MM.1S (cell line): ENCODE data around the gene MYO1G.

Source experiments
- DNase-seq: peaks from one replicate; pipeline ENCODE4 v3.0.0-alpha.2; 2015
- H2AFZ ChIP-seq: fragments of 300-600 bp; sonication (generic); 2 replicates; pipeline ENCODE4 v1.6.0; 2016; ENCODE audit warnings: antibody characterized with exemption, low read length
- H3F3A ChIP-seq: fragments of 300-600 bp; sonication (generic); 2 replicates; pipeline ENCODE4 v1.6.1; 2016; ENCODE audit warnings: mild to moderate bottlenecking, antibody characterized with exemption, low read length, moderate library complexity, mixed read lengths; ENCODE audit not compliant: insufficient read depth
- H3K27ac ChIP-seq: fragments of 300-600 bp; sonication (generic); 2 replicates; pipeline ENCODE4 v1.5.1; 2016; ENCODE audit warnings: mild to moderate bottlenecking, low read length
- H3K27me3 ChIP-seq: fragments of 300-600 bp; sonication (generic); replicated peaks from 2 replicates; pipeline ENCODE4 v1.6.0; 2016; ENCODE audit warnings: low read length; ENCODE audit not compliant: insufficient read depth
- H3K36me3 ChIP-seq: fragments of 300-600 bp; sonication (generic); replicated peaks from 2 replicates; pipeline ENCODE4 v1.6.1; 2016; ENCODE audit warnings: mild to moderate bottlenecking, low read length, mixed read lengths; ENCODE audit not compliant: insufficient read depth
- H3K4me1 ChIP-seq: fragments of 300-600 bp; sonication (generic); 2 replicates; pipeline ENCODE4 v1.6.1; 2016; ENCODE audit warnings: low read length, mixed read lengths
- H3K4me2 ChIP-seq: fragments of 300-600 bp; sonication (generic); 2 replicates; pipeline ENCODE4 v1.6.0; 2016; ENCODE audit warnings: low read depth, low read length
- H3K4me3 ChIP-seq: fragments of 300-600 bp; sonication (generic); 2 replicates; pipeline ENCODE4 v1.5.1; 2016; ENCODE audit warnings: low read length, mixed read lengths
- H3K79me2 ChIP-seq: fragments of 300-600 bp; sonication (generic); 2 replicates; pipeline ENCODE4 v1.6.1; 2016; ENCODE audit warnings: mixed run types, low read length, mixed read lengths
- H3K9ac ChIP-seq: fragments of 300-600 bp; sonication (generic); 2 replicates; pipeline ENCODE4 v1.6.1; 2016; ENCODE audit warnings: low read length, mixed read lengths
- H3K9me2 ChIP-seq: fragments of 300-600 bp; sonication (generic); replicated peaks from 2 replicates; pipeline ENCODE4 v1.6.1; 2016; ENCODE audit warnings: mild to moderate bottlenecking, low read length, mixed read lengths; ENCODE audit not compliant: insufficient read depth
- H3K9me3 ChIP-seq: fragments of 300-600 bp; sonication (generic); replicated peaks from 2 replicates; pipeline ENCODE4 v1.6.1; 2016; ENCODE audit warnings: mild to moderate bottlenecking, low read length, mixed read lengths; ENCODE audit not compliant: insufficient read depth
- H4K20me1 ChIP-seq: fragments of 300-600 bp; sonication (generic); 2 replicates; pipeline ENCODE4 v1.6.1; 2016; ENCODE audit warnings: mild to moderate bottlenecking, low read length, moderate library complexity, mixed read lengths; ENCODE audit not compliant: insufficient read depth
- CTCF ChIP-seq: fragments of 300-600 bp; sonication (generic); IDR thresholded peaks from 2 replicates; pipeline ENCODE4 v1.5.1; 2016; ENCODE audit warnings: antibody characterized with exemption, low read length, mixed read lengths
- EZH2 ChIP-seq: fragments of 300-600 bp; sonication (generic); optimal IDR thresholded peaks from 2 replicates; pipeline ENCODE3; 2017; ENCODE audit warnings: low read depth, mild to moderate bottlenecking, antibody characterized with exemption, low read length, mixed read lengths
- EZH2phosphoT487 ChIP-seq: fragments of 300-600 bp; sonication (generic); IDR thresholded peaks from 2 replicates; pipeline ENCODE4 v1.6.1; 2018; ENCODE audit warnings: antibody characterized with exemption, low read length

The MYO1G gene

DNA sequence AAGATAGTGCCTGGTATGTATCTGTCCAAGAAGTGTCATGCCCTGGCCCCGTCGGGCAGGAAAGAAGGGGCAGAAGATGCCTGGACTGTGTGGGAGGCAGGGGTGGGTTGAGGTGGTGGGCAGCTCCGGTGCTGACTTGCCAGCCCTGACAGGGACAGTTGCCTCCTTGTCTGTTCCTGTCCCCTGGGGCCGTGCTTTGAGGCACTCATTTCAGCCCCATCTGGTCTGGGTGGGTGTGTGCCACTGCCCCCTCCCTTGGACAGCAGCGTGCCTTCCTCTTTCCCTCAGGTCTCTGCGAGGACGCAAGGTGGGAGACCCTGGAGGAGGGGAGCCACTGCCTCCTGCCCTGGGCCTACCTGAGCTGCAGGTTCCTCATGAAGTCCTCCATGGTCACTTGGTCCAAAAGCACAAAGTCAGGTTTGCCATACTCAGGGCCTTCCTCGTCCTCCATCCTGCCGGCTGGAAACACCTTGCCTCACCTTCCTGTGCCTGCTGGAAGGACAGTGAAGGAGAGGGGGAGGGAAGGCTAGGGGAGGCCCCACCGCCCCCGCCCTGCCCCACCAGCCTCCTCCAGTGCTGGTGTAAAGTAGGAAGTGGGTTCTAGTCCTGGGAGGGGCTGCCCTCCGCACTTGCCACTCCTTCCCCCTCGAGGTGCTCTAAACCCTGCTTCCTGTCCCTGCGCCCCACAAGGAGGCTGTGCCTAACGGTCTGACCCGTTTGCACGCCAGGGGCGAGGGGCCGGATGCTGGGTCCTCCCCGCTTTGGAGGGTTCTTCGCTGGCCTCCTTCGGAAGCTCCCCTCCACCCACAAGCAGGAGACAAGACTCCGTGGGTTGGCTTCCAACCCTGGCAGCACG is at the start of gene MYO1G:
TSS of gene MYO1G (minus strand) at position 505 of the 856 bp plus-strand sequence. CDS start at position 451, 54 bp downstream.
- Histone ChIP-seq H3K4me3 (no peak within 1 kb of the TSS), H3F3A (peaks cover 23% of the 10 kb centered on the region), H3K4me1 (peaks cover 38% of the 10 kb centered on the region), H3K9me2 (no peaks in the 10 kb centered on the region), H3K4me2 (no peak within 1 kb of the TSS), H4K20me1 (no peaks in the 10 kb centered on the region), H3K9ac (no peak within 1 kb of the TSS), H2AFZ (no peak within 1 kb of the TSS), H3K79me2 (peaks cover 2% of the 10 kb centered on the region), H3K27ac (no peak within 1 kb of the TSS), H3K36me3 (peaks cover 6% of the 10 kb centered on the region; the same call in 1 of the 2 replicates), H3K9me3 (no peaks in the 10 kb centered on the region), H3K27me3 (no peaks in the 10 kb centered on the region)
- no peak for DNase-seq
- TF ChIP-seq EZH2phosphoT487, result no peak
- no peak for TF ChIP-seq EZH2
- TF ChIP-seq CTCF, result no peak

- peaks cover 92% of the 10 kb centered on the region for H3K79me2 ChIP-seq
- H3F3A ChIP-seq, result peaks cover 26% of the 10 kb centered on the region
- peak overlapping the region; percentile 96; the same call in 1 of the 2 replicates for H3K27ac ChIP-seq
Measured at GRCh38 chr7:45028138-45028919, 49.5 kb upstream of the MYO1G start.

GRCh38 chr7:45027774-45028114 is 48.9 kb upstream of the MYO1G start:
- Histone ChIP-seq H3K27ac (peak overlapping the region; percentile 96), H3K9me3 (no peaks in the 10 kb centered on the region), H3K9ac (peak overlapping the region; percentile 59), H4K20me1 (0 out of 2 replicates have a peak, but pooled peaks cover 10% of the 10 kb centered on the region), H3K79me2 (peaks cover 92% of the 10 kb centered on the region), H3K36me3 (no peaks in the 10 kb centered on the region; the same call in 1 of the 2 replicates), H3K4me1 (peaks cover 51% of the 10 kb centered on the region), H2AFZ (no peak overlapping the region), H3F3A (peaks cover 26% of the 10 kb centered on the region), H3K9me2 (no peaks in the 10 kb centered on the region), H3K4me3 (peak overlapping the region; percentile 60), H3K27me3 (no peaks in the 10 kb centered on the region), H3K4me2 (peak overlapping the region; percentile 92)
- TF ChIP-seq EZH2 (no peak), CTCF (no peak), EZH2phosphoT487 (no peak)
- DNase-seq, result peak; percentile 7

More at GRCh38 chr7:45028138-45028919, 49.5 kb upstream of the MYO1G start:
- no peak for DNase-seq
- no peak overlapping the region for H2AFZ ChIP-seq
- H3K4me1 ChIP-seq, result peaks cover 54% of the 10 kb centered on the region
- H3K9me2 ChIP-seq, result no peaks in the 10 kb centered on the region
- peak overlapping the region; percentile 60 for H3K4me3 ChIP-seq
- peak overlapping the region; percentile 92 for H3K4me2 ChIP-seq
- no peaks in the 10 kb centered on the region for H3K27me3 ChIP-seq
- 0 out of 2 replicates have a peak, but pooled peaks cover 10% of the 10 kb centered on the region for H4K20me1 ChIP-seq
- TF ChIP-seq EZH2 (no peak), CTCF (no peak), EZH2phosphoT487 (no peak)
- peak overlapping the region; percentile 59; the same call in 1 of the 2 replicates for H3K9ac ChIP-seq
- H3K36me3 ChIP-seq, result no peaks in the 10 kb centered on the region; the same call in 1 of the 2 replicates
- H3K9me3 ChIP-seq, result no peaks in the 10 kb centered on the region
